Astrocyte (in vitro differentiated cells and primary cell): ENCODE data around the gene HMGN1. TPM values are rescaled to one million over a fixed set of nuclear protein-coding genes. Genes with fewer than 3 reads are reported as not detected.
A peak's percentile ranks its signal among the peaks of the same experiment; 100 is the strongest.

Source experiments
- DNase-seq: peaks from one replicate; pipeline ENCODE4 v3.0.0-alpha.2; 2010; ENCODE audit warnings: low read depth
- FAIRE-seq: peaks from 2 replicates; lab custom pipeline; 2011; peaks lifted over from hg19 to GRCh38; lab: Jason Lieb, UNC
- H2AFZ ChIP-seq: 2 replicates; pipeline ENCODE4 v1.6.0; 2012; ENCODE audit warnings: low read depth, low read length, inconsistent platforms
- H3K27ac ChIP-seq: 2 replicates; pipeline ENCODE4 v1.5.1; 2011; ENCODE audit warnings: low read depth, low read length, inconsistent platforms
- H3K27me3 ChIP-seq: 2 replicates; pipeline ENCODE4 v1.6.0; 2011; ENCODE audit warnings: low read length, inconsistent platforms; ENCODE audit not compliant: insufficient read depth
- H3K36me3 ChIP-seq: 2 replicates; pipeline ENCODE4 v1.5.1; 2011; ENCODE audit warnings: low read length, inconsistent platforms; ENCODE audit not compliant: insufficient read depth
- H3K4me1 ChIP-seq: 2 replicates; pipeline ENCODE4 v1.5.1; 2011; ENCODE audit warnings: low read length, inconsistent platforms; ENCODE audit not compliant: insufficient read depth
- H3K4me2 ChIP-seq: 2 replicates; pipeline ENCODE4 v1.6.0; 2012; ENCODE audit warnings: low read length, inconsistent platforms
- H3K4me3 ChIP-seq: 2 replicates; pipeline ENCODE4 v1.5.1; 2011; ENCODE audit warnings: low read depth, mild to moderate bottlenecking, low read length, inconsistent platforms; ENCODE audit not compliant: insufficient read depth
- H3K79me2 ChIP-seq: 2 replicates; pipeline ENCODE4 v1.6.0; 2012; ENCODE audit warnings: mild to moderate bottlenecking, low read length, inconsistent platforms; ENCODE audit not compliant: insufficient read depth
- H3K9ac ChIP-seq: 2 replicates; pipeline ENCODE4 v1.6.0; 2012; ENCODE audit warnings: mild to moderate bottlenecking, low read length, inconsistent platforms
- H3K9me3 ChIP-seq: 2 replicates; pipeline ENCODE4 v1.5.1; 2012; ENCODE audit warnings: low read depth, mild to moderate bottlenecking, low read length, inconsistent platforms; ENCODE audit not compliant: insufficient read depth
- H4K20me1 ChIP-seq: 2 replicates; pipeline ENCODE4 v1.6.0; 2012; ENCODE audit warnings: low read length, inconsistent platforms; ENCODE audit not compliant: insufficient read depth
- H3K27ac Mint-ChIP-seq: one replicate; pipeline ENCODE4 v1.8.0; 2021; ENCODE audit warnings: mild to moderate bottlenecking, mixed read lengths; ENCODE audit not compliant: unreplicated experiment
- H3K27me3 Mint-ChIP-seq: one replicate; pipeline ENCODE4 v1.8.0; 2021; ENCODE audit warnings: low read depth, mixed read lengths; ENCODE audit not compliant: unreplicated experiment
- H3K36me3 Mint-ChIP-seq: one replicate; pipeline ENCODE4 v1.8.0; 2021; ENCODE audit warnings: low read depth, mixed read lengths; ENCODE audit not compliant: unreplicated experiment
- H3K4me1 Mint-ChIP-seq: one replicate; pipeline ENCODE4 v1.8.0; 2021; ENCODE audit warnings: low read depth, mixed read lengths; ENCODE audit not compliant: unreplicated experiment
- H3K4me3 Mint-ChIP-seq: one replicate; pipeline ENCODE4 v1.8.0; 2021; ENCODE audit warnings: mild to moderate bottlenecking, moderate library complexity, mixed read lengths; ENCODE audit not compliant: unreplicated experiment
- H3K9me3 Mint-ChIP-seq: one replicate; pipeline ENCODE4 v1.8.0; 2021; ENCODE audit warnings: mild to moderate bottlenecking, mixed read lengths; ENCODE audit not compliant: unreplicated experiment
- EZH2 ChIP-seq: IDR thresholded peaks from 2 replicates; pipeline ENCODE4 v1.6.1; 2012; ENCODE audit warnings: mild to moderate bottlenecking, low read length, inconsistent platforms; ENCODE audit not compliant: insufficient read depth
- total RNA-seq: library from RNA; stranded (reverse); gene quantifications from 2 replicates; pipeline ENCODE4 v1.2.1, GENCODE V29; 2021
- TF ChIP-seq, protein P1 (sequence below): IDR thresholded peaks from 2 replicates; pipeline ENCODE4 v1.5.1; 2011; ENCODE audit warnings: low read depth, mild to moderate bottlenecking, inconsistent platforms, low read length, moderate library complexity; ENCODE audit not compliant: insufficient read depth

Gene HMGN1
- total RNA-seq, 1 donor from 2014 or later = 272 TPM

DNA sequence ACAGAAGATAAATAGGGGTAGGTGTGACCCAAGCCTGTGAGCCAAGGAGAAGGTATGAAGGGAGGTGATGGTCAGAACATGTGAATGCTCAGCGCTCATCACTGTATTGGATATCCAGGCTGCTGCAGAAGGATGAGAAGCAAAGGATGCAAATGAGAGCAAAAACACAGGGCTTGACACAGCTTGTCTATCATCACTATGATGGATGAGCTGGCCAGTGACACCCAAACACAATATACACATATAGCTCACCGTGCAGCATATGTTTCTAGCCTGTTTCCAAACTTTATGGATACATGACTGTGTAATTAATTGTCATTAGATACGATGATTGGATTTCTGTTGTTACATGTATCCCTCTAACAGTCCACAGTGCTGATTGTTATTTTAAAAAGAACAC is 13.8 kb upstream of the HMGN1 start:
- Histone ChIP-seq H3K27me3 (peaks cover 2% of the 10 kb centered on the region), H4K20me1 (no peaks in the 10 kb centered on the region), H3K79me2 (no peaks in the 10 kb centered on the region), H3K27ac (no peak overlapping the region), H3K9me3 (no peaks in the 10 kb centered on the region), H3K9ac (no peak overlapping the region), H3K4me3 (no peak overlapping the region), H3K4me1 (no peaks in the 10 kb centered on the region), H3K36me3 (no peaks in the 10 kb centered on the region), H3K4me2 (no peak overlapping the region), H2AFZ (no peak overlapping the region)
- DNase-seq (no peak), FAIRE-seq (no peak)
- no peaks in the 10 kb centered on the region for H3K36me3 Mint-ChIP-seq
- no peak overlapping the region for H3K4me3 Mint-ChIP-seq
- no peak for TF ChIP-seq EZH2
- TF ChIP-seq, protein P1, sequence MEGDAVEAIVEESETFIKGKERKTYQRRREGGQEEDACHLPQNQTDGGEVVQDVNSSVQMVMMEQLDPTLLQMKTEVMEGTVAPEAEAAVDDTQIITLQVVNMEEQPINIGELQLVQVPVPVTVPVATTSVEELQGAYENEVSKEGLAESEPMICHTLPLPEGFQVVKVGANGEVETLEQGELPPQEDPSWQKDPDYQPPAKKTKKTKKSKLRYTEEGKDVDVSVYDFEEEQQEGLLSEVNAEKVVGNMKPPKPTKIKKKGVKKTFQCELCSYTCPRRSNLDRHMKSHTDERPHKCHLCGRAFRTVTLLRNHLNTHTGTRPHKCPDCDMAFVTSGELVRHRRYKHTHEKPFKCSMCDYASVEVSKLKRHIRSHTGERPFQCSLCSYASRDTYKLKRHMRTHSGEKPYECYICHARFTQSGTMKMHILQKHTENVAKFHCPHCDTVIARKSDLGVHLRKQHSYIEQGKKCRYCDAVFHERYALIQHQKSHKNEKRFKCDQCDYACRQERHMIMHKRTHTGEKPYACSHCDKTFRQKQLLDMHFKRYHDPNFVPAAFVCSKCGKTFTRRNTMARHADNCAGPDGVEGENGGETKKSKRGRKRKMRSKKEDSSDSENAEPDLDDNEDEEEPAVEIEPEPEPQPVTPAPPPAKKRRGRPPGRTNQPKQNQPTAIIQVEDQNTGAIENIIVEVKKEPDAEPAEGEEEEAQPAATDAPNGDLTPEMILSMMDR = no peak
- no peak overlapping the region for H3K27ac Mint-ChIP-seq
- H3K4me1 Mint-ChIP-seq = no peaks in the 10 kb centered on the region
- H3K27me3 Mint-ChIP-seq = peaks cover 10% of the 10 kb centered on the region
- H3K9me3 Mint-ChIP-seq = no peaks in the 10 kb centered on the region

DNA sequence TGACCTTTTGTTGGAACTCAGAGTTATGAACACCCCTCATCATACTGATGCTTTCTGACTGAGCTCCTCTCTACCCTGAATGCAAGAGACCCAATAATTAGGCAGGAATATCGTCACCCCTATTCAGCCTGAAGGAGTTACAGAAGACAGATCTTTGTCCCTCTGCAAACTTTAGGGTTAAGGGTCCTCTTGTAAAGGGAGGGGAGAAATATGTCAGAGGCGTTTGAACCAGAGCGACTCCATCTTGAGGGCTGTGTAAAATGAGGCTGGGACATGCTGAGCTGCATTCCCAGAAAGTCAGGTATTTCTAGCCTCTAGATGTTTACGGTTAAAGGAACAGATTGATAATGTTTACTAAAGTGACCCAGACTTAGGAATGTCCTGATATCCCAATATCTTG is 10.5 kb upstream of the HMGN1 start:
- no peak overlapping the region for H2AFZ ChIP-seq
- H3K4me3 Mint-ChIP-seq = no peak overlapping the region
- H3K9me3 ChIP-seq = no peaks in the 10 kb centered on the region
- no peaks in the 10 kb centered on the region for H3K36me3 ChIP-seq
- no peak for FAIRE-seq
- no peak overlapping the region for H3K9ac ChIP-seq
- H3K79me2 ChIP-seq = no peaks in the 10 kb centered on the region
- no peak for TF ChIP-seq EZH2
- TF ChIP-seq, protein P1 = no peak
- no peak overlapping the region for H3K4me2 ChIP-seq
- H3K27me3 ChIP-seq = no peaks in the 10 kb centered on the region
- H3K4me3 ChIP-seq = no peak overlapping the region
- peaks cover 10% of the 10 kb centered on the region for H3K27me3 Mint-ChIP-seq
- no peaks in the 10 kb centered on the region for H3K36me3 Mint-ChIP-seq
- H3K4me1 ChIP-seq = no peaks in the 10 kb centered on the region
- no peak for DNase-seq
- H3K27ac Mint-ChIP-seq = no peak overlapping the region
- H3K4me1 Mint-ChIP-seq = no peaks in the 10 kb centered on the region
- no peaks in the 10 kb centered on the region for H4K20me1 ChIP-seq
- H3K9me3 Mint-ChIP-seq = no peaks in the 10 kb centered on the region
- H3K27ac ChIP-seq = no peak overlapping the region

DNA sequence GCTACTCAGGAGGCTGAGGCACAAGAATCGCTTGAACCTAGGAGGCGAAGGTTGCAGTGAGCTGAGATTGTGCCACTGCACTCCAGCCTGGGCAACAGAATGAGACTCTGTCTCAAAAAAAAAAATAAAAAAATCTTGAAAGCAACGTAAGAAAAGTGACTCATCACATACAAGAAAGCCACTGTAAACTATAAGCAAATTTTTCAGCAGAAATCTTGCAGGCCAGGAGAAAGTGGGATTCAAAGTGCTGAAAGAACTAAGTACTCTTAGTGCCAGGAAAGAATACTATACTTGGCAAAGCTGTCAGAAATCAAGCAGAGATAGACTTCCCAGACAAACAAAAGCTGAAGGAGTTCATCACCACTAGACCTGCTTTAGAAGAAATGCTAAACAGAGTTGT is 4.4 kb upstream of the HMGN1 start:
- peaks cover 2% of the 10 kb centered on the region for H3K79me2 ChIP-seq
- no peak overlapping the region for H3K27ac ChIP-seq
- no peaks in the 10 kb centered on the region for H3K9me3 ChIP-seq
- H3K36me3 ChIP-seq = no peaks in the 10 kb centered on the region
- no peak overlapping the region for H2AFZ ChIP-seq
- TF ChIP-seq, protein P1 = no peak
- no peak for TF ChIP-seq EZH2
- FAIRE-seq (no peak), DNase-seq (peak; percentile 14)
- H3K9ac ChIP-seq = no peak overlapping the region
- H3K4me2 ChIP-seq = no peak overlapping the region
- Mint-ChIP-seq H3K27me3 (no peaks in the 10 kb centered on the region), H3K4me1 (no peaks in the 10 kb centered on the region), H3K27ac (no peak overlapping the region), H3K9me3 (no peaks in the 10 kb centered on the region), H3K36me3 (no peaks in the 10 kb centered on the region), H3K4me3 (no peak overlapping the region)
- no peaks in the 10 kb centered on the region for H3K27me3 ChIP-seq
- peaks cover 1% of the 10 kb centered on the region for H4K20me1 ChIP-seq
- no peaks in the 10 kb centered on the region for H3K4me1 ChIP-seq
- no peak overlapping the region for H3K4me3 ChIP-seq
